HUES6 (cell line): ENCODE results near the gene GAL3ST2.
"Not testable (repeated sequence)": the region's sequence is repeated elsewhere in the genome, so short reads cannot be mapped to it uniquely, and the experiment has no call there.

Experiments used
- H3K27ac ChIP-seq: 2 replicates; pipeline ENCODE4 v1.7.0; 2013; ENCODE audit warnings: low read depth, mild to moderate bottlenecking, low read length, inconsistent platforms
- H3K27me3 ChIP-seq: 2 replicates; pipeline ENCODE4 v1.6.1; 2013; ENCODE audit warnings: low read length; ENCODE audit not compliant: control insufficient read depth, insufficient read depth
- H3K36me3 ChIP-seq: 2 replicates; pipeline ENCODE4 v1.6.1; 2013; ENCODE audit warnings: low read length; ENCODE audit not compliant: control insufficient read depth, insufficient read depth
- H3K4me1 ChIP-seq: 2 replicates; pipeline ENCODE4 v1.6.1; 2013; ENCODE audit warnings: low read length; ENCODE audit not compliant: control insufficient read depth, insufficient read depth
- H3K4me3 ChIP-seq: 2 replicates; pipeline ENCODE4 v1.5.1; 2013; ENCODE audit warnings: low read depth, low read length
- H3K9ac ChIP-seq: one replicate; pipeline ENCODE4 v1.6.1; 2013; ENCODE audit warnings: mild to moderate bottlenecking, low read length
- H3K9me3 ChIP-seq: 2 replicates; pipeline ENCODE4 v1.6.1; 2013; ENCODE audit warnings: low read depth, low read length; ENCODE audit not compliant: control insufficient read depth, insufficient read depth

The GAL3ST2 gene

DNA sequence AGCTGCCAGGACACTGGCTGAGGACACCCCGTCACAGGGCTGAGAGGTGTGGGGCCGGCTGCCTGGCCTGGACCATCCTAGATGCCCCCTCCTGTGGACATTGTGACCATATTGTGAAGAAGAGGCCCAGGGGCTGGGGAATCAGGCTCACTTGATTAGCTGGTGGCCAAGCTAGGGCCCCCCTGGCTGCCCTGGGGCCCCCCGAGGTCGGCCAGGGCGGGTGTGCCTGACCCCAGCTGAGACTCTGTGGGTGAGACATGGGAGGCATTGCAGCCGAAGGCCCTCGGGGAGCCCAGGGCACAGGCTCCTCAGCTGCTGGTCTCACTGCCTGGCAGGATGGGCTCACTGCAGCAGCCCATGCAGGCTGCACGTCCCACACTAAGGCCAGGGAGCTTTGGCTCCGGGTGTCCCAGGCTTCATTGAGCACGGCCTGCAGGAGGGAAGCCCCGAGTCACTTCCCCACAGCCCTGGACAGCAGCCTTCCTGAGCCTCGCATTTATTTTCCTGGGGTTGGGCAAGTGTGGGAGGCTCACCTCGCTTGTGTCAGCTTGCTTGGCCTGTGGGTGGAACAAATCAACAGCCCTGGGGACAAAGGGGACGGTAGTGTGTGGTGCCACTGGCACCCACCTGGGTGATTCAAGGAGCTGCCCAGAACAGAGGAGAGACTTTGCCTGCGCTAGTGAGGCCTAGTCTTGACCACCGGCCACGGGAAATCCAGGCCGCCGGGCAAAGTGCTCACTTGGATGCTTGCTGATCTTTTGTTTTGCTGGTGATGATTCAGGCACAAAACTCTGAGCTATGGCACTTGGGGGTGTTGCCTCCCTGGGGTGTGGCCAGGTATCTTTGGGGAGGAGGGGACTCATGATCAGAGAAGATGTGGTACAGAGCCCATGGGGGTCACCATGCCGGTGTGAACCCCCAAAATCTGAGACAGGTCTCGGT lies 1.3 kb downstream of the GAL3ST2 start:
- Histone ChIP-seq H3K9me3 (peaks cover 22% of the 10 kb centered on the region), H3K36me3 (no peaks in the 10 kb centered on the region), H3K4me1 (peaks cover 28% of the 10 kb centered on the region), H3K4me3 (no peak overlapping the region), H3K27ac (no peak overlapping the region), H3K27me3 (no peaks in the 10 kb centered on the region), H3K9ac (no peak overlapping the region)

GRCh38 chr2:241780939-241781569 lies 4.4 kb downstream of the GAL3ST2 start:
- H3K9ac ChIP-seq = no peak overlapping the region
- no peak overlapping the region for H3K27ac ChIP-seq
- no peaks in the 10 kb centered on the region for H3K36me3 ChIP-seq
- peaks cover 23% of the 10 kb centered on the region for H3K4me1 ChIP-seq
- peaks cover 29% of the 10 kb centered on the region for H3K9me3 ChIP-seq
- H3K4me3 ChIP-seq = no peak overlapping the region
- no peaks in the 10 kb centered on the region for H3K27me3 ChIP-seq

DNA sequence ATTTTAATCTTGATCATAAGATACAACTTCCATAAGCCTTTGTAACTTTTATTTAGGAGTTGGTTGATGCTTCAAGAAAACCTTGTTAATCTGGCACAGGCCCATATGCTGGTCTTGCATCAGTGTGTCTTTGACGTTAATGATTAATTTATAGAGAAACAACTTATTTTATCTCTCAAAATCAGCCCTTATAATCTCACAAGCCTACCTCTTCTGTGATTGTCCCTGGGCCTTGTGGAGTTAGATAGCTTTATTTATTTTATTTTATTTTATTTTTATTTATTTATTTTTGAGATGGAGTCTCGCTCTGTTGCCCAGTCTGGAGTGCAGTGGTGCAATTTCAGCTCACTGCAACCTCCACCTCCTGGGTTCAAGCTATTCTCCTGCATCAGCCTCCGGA lies 5.4 kb downstream of the GAL3ST2 start:
- H3K9ac ChIP-seq, H3K27ac ChIP-seq, H3K27me3 ChIP-seq, H3K4me3 ChIP-seq, H3K36me3 ChIP-seq: not testable (repeated sequence)
- H3K9me3 ChIP-seq = peaks cover 31% of the 10 kb centered on the region
- peaks cover 16% of the 10 kb centered on the region for H3K4me1 ChIP-seq

DNA sequence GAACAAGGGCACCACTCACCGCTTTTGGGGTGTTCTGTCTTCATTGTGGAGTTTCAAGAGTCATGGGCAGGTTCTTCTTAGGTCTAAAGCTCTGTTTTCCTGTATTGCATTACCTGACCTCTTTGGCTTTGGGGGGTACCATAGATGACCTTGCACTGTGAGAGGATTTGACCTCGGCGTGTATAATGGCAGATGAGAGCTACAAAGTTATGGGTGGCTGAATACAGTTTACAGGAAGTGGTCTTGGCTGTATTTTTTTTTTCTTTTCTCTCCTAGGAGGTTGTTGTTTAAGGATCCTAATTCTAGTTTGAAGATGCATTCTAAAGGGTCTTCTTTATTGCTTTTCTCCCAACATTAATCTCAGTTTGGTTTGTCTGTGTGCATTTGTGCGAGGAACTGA lies 11.5 kb downstream of the GAL3ST2 start:
- H3K27ac ChIP-seq = no peak overlapping the region
- H3K4me3 ChIP-seq = no peak overlapping the region
- H3K27me3 ChIP-seq = no peaks in the 10 kb centered on the region
- no peaks in the 10 kb centered on the region for H3K36me3 ChIP-seq
- peaks cover 36% of the 10 kb centered on the region for H3K9me3 ChIP-seq
- peaks cover 2% of the 10 kb centered on the region; the same call in 1 of the 2 replicates for H3K4me1 ChIP-seq
- H3K9ac ChIP-seq = no peak overlapping the region

DNA sequence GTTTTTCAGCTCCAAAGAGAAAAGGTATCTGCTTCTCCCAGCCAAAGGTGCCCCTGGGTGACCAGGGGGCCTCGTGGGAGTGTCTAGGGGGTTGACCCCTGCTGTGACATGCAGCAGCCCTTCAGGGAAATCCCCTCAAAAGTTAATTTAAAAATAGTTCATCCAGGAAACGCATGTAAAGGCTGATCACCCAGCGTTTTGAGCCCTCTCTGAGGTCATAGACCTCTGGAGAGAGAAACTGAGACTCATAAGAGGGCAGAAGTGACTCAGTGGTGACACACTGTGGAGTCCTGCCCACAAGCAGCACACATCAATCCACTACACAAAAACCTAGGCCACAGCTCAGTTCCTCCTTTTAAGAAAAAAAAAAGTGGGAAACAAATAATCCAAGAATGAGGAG lies 11.9 kb downstream of the GAL3ST2 start:
- H3K9ac ChIP-seq = no peak overlapping the region

DNA sequence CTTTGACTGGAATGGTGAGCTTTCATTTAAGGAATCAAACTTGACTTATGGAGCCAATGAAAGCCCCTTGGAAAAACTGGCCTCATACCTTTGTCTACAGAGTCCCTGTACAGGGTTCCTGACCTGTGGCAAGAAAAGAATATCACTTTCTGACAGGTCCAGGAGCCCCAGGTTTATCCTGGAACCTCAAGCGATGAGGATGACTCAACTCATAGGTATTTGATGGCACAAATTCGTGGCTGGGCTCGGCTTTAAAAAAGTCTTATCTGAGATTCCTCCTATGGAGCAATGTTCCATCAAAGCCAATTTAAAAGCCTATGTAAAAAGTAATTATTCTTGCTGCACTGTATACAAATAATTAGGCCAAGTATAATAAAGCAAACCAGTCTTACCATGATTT lies 14.8 kb downstream of the GAL3ST2 start:
- H3K4me1 ChIP-seq, H3K27me3 ChIP-seq, H3K4me3 ChIP-seq, H3K9ac ChIP-seq, H3K27ac ChIP-seq, H3K36me3 ChIP-seq: not testable (repeated sequence)
- peaks cover 29% of the 10 kb centered on the region; the same call in 1 of the 2 replicates for H3K9me3 ChIP-seq

More for the DNA sequence above, 11.9 kb downstream of the GAL3ST2 start:
- H3K9me3 ChIP-seq = peaks cover 36% of the 10 kb centered on the region
- H3K36me3 ChIP-seq = no peaks in the 10 kb centered on the region
- peaks cover 5% of the 10 kb centered on the region; the same call in 1 of the 2 replicates for H3K4me1 ChIP-seq
- H3K27me3 ChIP-seq = no peaks in the 10 kb centered on the region
- no peak overlapping the region for H3K27ac ChIP-seq
- H3K4me3 ChIP-seq = no peak overlapping the region

GRCh38 chr2:241793385-241793784 lies 16.8 kb downstream of the GAL3ST2 start:
- Histone ChIP-seq H3K4me3 (no peak overlapping the region), H3K9me3 (peaks cover 19% of the 10 kb centered on the region; the same call in 1 of the 2 replicates), H3K27ac (no peak overlapping the region), H3K4me1 (peaks cover 5% of the 10 kb centered on the region; the same call in 1 of the 2 replicates), H3K9ac (no peak overlapping the region), H3K36me3 (no peaks in the 10 kb centered on the region), H3K27me3 (no peaks in the 10 kb centered on the region)

GRCh38 chr2:241794250-241794823 lies 17.7 kb downstream of the GAL3ST2 start:
- Histone ChIP-seq H3K27ac (no peak overlapping the region), H3K9ac (no peak overlapping the region), H3K9me3 (peaks cover 15% of the 10 kb centered on the region; the same call in 1 of the 2 replicates), H3K36me3 (no peaks in the 10 kb centered on the region), H3K27me3 (no peaks in the 10 kb centered on the region), H3K4me3 (no peak overlapping the region), H3K4me1 (peaks cover 5% of the 10 kb centered on the region; the same call in 1 of the 2 replicates)

GRCh38 chr2:241795021-241795999 lies 18.7 kb downstream of the GAL3ST2 start:
- Histone ChIP-seq H3K27me3 (no peaks in the 10 kb centered on the region), H3K9ac (no peak overlapping the region), H3K36me3 (no peaks in the 10 kb centered on the region), H3K4me1 (peaks cover 5% of the 10 kb centered on the region; the same call in 1 of the 2 replicates), H3K4me3 (no peak overlapping the region), H3K9me3 (peaks cover 7% of the 10 kb centered on the region; the same call in 1 of the 2 replicates), H3K27ac (no peak overlapping the region)

DNA sequence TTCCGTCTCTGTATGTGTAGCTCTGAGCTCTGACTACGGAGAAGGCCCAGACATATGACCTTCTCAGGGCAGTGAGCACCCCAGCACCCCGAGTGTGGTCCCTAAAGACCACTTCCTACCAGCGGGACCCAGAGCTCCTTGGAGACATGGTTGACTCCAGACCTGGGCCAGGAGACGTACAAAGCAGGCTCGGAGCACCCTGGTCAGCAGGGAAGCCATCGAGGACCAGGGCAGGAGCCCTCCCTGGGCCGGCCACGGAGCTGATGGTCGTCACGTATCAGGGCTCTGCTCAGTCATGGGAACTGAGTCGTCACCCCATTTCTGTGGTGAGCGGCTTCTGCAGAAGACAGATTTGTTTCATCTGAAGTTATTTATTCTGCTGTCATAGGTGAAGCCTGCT lies 19.6 kb downstream of the GAL3ST2 start:
- H3K9me3 ChIP-seq = peaks cover 2% of the 10 kb centered on the region; the same call in 1 of the 2 replicates
- H3K4me3 ChIP-seq = no peak overlapping the region
- no peaks in the 10 kb centered on the region for H3K27me3 ChIP-seq
- no peak overlapping the region for H3K9ac ChIP-seq
- no peak overlapping the region for H3K27ac ChIP-seq
- H3K4me1 ChIP-seq = peaks cover 5% of the 10 kb centered on the region; the same call in 1 of the 2 replicates
- H3K36me3 ChIP-seq = no peaks in the 10 kb centered on the region
